ENCODE measurements around the gene MOB3A. TPM values are rescaled to one million over a fixed set of nuclear protein-coding genes. Genes with fewer than 3 reads are reported as not detected.

Gene MOB3A
- total RNA-seq, 1 donor, result 36.7 TPM

DNA sequence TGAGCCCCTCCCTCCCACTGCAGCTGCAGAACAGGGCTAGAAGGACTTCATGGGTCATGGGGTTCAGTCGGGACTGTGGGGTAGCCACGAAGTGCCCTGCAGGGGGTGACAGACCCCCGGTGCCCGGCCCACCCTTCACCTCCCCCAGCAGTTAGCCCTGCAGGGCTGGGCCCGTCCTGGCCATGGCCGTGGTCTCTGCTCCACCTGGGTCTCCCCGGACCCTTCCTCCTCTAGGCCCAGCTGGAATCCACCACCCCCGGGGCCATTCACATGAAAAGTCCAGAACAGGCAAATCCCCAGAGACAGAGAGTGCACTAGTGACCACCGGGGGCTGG lies 62.3 kb downstream of the MOB3A start:
- no peak for TF ChIP-seq CTCF (IDR thresholded peaks at IDR 0.05; ENCODE audit: insufficient read depth, low read depth, low read length)
- H3K4me3 ChIP-seq (ENCODE audit: low read depth, low read length), result no peak overlapping the region
- DNase-seq (ENCODE audit: low read depth), result no peak

GRCh38 chr19:2033115-2033824 lies 62.9 kb downstream of the MOB3A start:
- no peak for TF ChIP-seq CTCF (IDR thresholded peaks at IDR 0.05; ENCODE audit: insufficient read depth, low read depth, low read length)
- DNase-seq (ENCODE audit: low read depth), result no peak
- no peak overlapping the region for H3K4me3 ChIP-seq (ENCODE audit: low read depth, low read length)

GRCh38 chr19:2032296-2032941 lies 63.7 kb downstream of the MOB3A start:
- H3K4me3 ChIP-seq (ENCODE audit: low read depth, low read length), result peak overlapping the region; percentile 29
- peak; percentile 90 for DNase-seq (ENCODE audit: low read depth)
- TF ChIP-seq CTCF (IDR thresholded peaks at IDR 0.05; ENCODE audit: insufficient read depth, low read depth, low read length), result no peak

DNA sequence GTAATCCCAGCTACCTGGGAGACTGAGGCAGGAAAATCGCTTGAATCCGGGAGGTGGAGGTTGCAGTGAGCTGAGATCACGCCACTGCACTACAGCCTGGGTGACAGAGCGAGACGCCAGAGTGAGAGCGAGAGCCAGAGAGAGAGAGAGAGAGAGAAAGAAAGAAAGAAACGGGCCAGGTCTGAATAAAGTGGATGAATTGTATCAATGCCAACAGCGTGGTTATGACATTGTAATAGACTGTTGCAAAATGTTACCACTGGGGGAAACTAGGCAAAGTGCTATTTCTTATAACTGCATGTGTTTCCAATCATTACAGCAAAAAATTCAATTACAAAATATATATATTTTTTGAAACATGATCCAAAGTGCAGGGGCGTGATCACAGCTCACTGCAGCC lies 68.8 kb downstream of the MOB3A start:
- no peak overlapping the region for H3K4me3 ChIP-seq (ENCODE audit: low read depth, low read length)
- DNase-seq (ENCODE audit: low read depth), result peak; percentile 66
- TF ChIP-seq CTCF (IDR thresholded peaks at IDR 0.05; ENCODE audit: insufficient read depth, low read depth, low read length), result no peak

DNA sequence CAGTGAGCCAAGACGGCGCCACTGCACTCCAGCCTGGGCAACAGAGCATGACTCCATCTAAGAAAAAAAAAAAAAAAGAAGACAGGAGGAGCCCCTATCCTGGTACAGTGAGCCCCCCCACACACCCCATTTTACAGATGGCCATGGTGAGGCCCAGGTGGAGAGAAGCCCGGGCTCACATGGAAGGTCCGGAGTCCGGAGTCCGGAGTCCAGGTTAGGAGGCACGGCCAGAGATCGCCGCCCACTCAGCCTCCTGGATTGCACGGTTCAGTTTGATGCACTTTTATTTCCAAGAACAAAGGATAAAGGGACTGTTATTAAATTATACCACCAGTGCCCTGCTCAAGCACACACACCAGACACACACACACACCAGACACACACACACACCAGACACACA lies 69.4 kb downstream of the MOB3A start:
- TF ChIP-seq CTCF (IDR thresholded peaks at IDR 0.05; ENCODE audit: insufficient read depth, low read depth, low read length), result no peak
- no peak for DNase-seq (ENCODE audit: low read depth)

GRCh38 chr19:2022289-2022688 lies 73.8 kb downstream of the MOB3A start:
- no peak for TF ChIP-seq CTCF (IDR thresholded peaks at IDR 0.05; ENCODE audit: insufficient read depth, low read depth, low read length)
- H3K4me3 ChIP-seq (ENCODE audit: low read depth, low read length), result no peak overlapping the region
- no peak for DNase-seq (ENCODE audit: low read depth)

More for the DNA sequence above, 69.4 kb downstream of the MOB3A start:
- H3K4me3 ChIP-seq (ENCODE audit: low read depth, low read length), result no peak overlapping the region

Measured in fibroblast of villous mesenchyme (primary cell).